Measurements from ENCODE around the gene CCDC57.

- TF ChIP-seq CTCF (IDR thresholded peaks at IDR 0.05; ENCODE audit: low read depth, low read length, poor library complexity, severe bottlenecking), result no peak
- no peak for TF ChIP-seq EZH2phosphoT487 (IDR thresholded peaks at IDR 0.05; ENCODE audit: borderline replicate concordance, low read length)
Observed at GRCh38 chr17:82108961-82109475, 103.6 kb downstream of the CCDC57 start.
